CD4-positive, alpha-beta T cell treated with Interleukin-6 at 100 ng/mL for 8 hours (primary cell): ENCODE measurements around the gene TRAK2.
A peak's percentile ranks its signal among the peaks of the same experiment; 100 is the strongest.
"Not testable (repeated sequence)": the region's sequence is repeated elsewhere in the genome, so short reads cannot be mapped to it uniquely, and the experiment has no call there.

Source experiments
- DNase-seq: peaks from one replicate; pipeline ENCODE4 v3.0.0-alpha.2; 2020; ENCODE audit warnings: mixed read lengths, low spot score

The TRAK2 gene

DNA sequence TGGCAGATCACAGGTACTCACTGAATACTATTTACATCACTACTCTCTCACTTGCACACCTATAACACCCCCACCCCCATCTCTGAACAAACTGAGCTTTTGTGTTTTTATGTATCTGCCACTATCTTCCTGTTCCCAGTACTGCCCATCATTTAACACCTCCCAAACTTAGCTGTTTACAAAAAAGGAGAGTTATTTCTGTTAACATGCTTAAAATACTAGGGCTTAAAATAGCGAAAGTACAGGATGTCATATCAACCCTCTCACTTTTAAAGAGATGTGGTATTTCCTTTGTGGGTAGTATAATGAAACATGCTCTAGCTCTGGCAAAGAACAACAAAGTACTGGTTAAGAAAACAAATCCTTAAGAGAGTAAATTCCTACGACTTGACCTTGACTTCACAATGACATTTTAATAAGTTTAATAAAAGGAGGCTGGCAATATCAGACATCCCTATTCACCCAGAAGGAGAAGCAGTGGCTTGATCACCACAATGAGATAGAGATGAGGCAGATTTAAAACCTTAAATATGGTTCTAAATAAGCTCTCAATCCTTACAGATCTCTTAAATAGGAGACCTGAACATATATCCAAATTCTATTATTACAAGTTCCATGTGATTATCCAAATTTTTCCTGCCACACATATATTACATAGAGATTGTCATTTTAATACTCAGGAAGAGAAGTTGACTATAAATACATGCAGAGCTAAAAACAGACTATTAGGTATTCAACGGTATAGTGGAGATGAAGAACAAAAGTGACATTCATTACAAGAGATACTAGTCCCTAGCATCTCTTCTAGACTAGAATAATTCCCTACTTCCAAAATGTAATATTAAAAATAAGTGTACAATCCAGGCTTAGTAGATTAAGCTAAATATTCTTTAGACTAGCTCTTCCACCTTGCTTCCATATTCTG is 36.9 kb downstream of the TRAK2 start:
- peak; percentile 11 for DNase-seq

DNA sequence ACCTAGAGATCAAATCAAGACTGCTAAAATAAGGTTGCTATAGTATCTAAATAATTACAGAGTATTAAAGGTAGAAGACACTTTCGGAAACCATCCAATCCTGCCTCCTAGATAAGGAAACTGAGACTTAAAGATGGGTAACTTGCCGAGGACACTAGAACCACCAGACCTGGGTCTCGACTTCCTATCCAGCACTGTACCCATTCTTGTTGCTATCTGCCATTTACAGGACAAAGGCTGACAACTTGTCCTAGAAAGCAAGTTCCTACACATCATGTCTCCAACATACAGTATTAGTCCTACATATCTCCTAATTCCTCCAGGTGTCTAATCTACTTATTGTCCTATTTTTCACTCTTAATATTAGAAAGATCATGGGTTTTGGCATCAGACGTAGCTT is 37.7 kb downstream of the TRAK2 start:
- no peak for DNase-seq

DNA sequence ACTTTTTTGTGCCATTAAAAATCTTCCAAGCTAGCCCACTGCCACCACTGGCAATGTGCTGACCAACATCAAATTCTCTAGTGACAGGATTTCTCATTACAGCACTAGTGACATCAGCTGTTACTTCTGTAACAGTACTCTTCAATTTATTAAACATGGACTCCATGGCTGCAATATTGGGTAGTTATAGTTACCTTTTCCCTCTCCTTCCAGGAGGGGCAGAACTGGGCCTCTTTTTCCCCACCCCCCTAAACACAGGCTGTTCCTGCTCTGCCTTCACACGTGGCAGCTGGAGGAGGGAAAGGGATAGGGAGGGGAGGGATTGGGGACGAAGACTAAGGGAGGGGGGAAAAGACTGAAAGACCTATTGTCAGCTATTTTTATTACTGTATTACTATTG is 38.1 kb downstream of the TRAK2 start:
- no peak for DNase-seq

DNA sequence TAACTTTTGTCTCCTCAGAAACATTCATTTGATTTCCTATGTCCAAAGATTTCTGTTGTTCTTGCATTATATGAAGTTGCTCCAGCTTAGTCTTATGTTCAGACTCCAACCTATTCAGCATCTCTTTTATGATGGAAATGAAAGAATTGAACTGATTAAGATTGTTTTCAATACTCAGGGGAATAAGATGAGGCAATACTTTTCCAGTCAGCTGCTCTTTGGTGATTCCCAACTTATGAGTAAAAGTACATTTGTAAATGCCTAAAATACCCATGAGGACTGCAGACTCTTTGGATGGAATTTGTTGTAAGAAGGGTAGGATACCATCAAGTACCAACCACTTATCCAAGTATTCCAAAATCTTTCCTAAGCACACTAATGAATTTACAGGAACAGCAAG is 39.8 kb downstream of the TRAK2 start:
- no peak for DNase-seq

DNA sequence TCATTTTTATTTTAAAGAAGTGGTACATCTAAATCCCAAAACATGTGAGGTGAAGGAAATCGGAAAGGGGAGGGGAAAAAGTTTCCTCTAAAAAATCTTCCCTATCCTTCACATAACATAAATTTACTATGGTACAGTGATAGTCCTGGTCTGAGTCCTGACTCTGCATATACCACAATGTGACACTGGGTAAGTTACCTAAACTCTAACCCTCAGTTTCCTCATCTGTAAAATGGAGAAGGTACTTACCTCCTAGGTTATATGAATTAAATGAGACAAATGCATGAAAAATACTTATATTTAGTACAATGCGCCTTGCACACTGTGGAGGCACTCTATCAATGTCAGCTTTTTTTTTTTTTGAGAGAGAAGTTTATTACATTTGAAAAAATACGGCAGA is 42.3 kb downstream of the TRAK2 start:
- DNase-seq, result no peak

DNA sequence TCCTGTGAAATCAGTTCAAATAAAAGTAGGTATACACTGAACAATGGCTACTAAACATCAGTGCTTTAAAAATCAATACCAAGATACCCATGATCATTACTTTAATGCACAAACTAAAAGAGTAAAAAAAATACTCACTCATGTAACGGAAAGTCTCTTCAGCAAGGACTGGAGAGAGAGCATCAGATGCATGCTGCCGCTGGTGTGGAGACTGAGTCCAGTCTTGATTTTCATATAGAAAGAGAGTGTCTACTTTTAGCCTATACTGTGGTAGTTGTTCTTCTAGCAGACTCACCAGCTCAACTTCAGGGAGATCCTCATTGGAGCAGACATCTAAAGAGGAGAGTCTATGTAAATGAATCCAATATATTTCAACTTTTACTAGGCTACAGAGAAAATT is 44.0 kb downstream of the TRAK2 start:
- no peak for DNase-seq

DNA sequence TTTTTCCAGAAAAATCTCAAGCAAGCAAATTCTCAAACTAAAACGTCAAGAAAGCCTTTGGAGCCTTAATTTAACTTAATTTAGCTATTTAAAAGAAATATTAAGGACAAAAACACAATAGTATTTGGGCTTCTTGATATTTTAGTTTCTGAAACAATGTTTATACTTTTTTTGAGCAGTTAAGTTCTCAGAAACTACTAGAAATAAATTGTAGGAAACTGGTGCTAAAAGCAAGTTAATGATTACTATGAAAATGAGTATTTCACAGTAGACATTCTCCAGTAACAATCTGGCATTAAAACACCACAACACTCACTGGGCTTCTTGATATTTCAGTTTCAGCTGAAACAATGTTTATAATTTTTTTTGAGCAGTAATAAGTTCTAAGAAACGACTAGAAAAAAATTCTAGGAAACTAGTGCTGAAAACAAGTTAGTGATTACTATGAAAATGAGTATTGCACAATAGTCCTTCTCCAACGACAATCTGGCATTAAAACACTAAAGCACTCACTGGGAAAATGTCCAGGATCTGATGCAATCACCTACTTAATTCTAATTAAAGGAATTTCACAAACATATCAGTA is 45.1 kb downstream of the TRAK2 start:
- no peak for DNase-seq

DNA sequence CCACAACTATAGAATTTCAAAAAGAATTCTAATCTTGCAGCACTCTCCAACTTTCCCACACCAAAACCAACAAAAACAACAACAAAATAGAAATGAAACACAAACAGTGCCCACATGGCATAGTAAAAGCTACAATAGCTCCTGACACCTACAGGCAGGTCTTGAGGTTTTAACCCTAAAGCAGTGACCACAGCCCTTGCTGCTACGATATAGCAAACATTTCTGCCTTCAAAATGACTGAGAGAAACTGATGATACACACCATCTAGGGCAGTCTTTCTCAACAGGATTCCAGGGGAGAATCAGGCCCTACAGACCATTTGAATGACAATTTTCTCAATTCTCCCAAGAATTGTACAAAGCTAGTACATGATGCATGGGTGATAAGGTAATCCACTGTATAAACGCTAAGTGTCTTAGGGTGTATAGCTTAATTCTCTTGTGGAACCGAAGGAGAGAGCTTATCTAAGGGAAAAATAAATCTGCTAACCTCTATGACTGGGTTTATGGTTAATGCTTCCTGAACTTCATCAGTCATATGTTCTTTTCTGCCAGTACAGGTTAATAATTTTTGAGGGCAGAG is 46.5 kb downstream of the TRAK2 start:
- no peak for DNase-seq

DNA sequence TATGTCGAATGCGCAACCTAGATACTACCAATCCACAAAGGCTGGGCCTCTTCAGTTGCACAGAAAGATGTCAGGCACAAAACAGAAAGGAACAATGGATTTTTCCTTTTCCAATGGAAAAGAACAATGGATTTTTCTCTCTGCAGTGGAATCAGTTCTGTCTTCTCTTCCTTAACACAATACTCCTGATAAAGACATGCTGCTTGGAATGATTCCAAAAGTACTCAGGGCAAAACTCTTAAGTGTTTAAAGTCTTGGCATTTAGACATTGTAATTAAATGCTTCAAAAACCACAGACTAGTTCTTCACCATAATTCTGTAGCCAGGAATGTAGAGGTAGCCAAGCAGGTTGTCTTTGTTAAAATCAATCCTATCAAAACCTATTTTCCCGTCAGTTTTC is 47.4 kb downstream of the TRAK2 start:
- no peak for DNase-seq

DNA sequence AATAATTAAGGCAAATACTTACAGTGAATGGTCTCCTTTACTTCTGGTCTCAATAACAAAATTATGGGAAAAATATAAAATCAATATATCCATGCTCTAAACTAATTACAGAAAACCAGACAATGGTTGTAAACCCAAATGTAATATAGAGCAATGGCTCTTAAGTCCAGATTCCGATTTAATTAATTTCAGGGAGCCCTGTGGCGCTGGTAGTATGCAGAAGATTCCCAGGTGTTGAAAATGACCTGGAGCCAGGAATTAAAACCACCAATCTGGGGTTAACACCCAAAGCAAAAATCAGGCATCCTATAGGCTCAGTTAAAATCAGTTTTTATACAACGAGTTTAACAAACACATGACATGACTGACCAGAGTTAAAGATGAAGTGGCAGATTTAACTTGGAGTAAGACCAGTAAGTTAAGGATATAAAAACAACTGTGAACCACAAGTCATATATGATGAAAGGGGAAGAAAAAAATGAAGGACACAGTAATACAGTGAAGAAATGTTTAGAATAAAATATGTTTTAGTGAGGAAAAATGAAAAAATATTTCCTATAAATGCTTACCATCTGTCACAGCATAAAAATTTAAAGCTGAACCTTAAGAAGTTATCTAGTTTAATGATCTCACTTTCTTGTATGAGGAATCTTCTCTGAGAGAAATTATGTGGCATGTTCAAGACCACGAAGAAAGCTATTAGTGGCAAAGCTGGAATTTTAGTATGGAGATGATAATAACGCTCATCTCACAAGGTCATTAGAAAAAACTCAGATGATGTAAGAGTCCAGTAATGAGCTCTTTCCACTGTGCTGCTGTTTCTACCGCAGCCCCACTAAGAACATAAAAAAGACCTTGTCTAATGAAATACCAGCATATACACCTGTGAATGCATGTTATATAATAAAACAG is 48.4 kb downstream of the TRAK2 start:
- no peak for DNase-seq

DNA sequence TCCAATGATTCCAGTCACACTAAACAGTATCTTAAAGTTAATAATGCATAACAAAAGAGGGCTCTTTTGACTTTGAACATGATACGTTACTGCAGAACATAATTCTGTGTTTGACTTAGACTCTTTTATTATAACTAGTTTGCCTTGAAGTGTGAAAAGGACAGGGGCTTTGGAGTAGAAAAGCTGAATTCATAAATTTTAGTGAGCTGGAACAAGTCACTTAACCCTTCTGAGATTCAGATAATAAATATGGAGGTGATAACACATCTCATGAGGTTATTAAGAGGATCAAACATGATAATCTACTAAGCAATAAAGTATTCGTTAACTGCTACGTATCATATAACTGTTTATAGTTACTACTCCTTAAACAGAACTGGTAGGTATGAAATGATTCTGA is 49.4 kb downstream of the TRAK2 start:
- no peak for DNase-seq

DNA sequence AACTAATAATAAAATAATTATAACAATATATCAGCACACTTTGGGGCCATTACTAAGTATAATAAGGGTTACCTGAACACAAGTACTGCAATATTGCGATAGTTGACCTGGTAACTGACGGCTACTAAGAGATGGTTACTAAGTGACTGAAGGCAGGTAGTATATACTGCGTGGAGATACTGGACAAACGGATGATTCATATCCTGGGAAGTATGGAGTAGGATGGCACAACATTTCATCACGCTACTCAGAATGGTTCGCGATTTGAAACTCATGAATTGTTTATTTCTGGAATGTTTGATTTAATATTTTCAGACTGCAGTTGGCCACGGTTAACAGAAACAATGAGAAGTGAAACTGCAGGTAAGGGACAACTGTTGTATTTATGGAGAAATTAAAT is 54.7 kb downstream of the TRAK2 start:
- DNase-seq, result no peak

DNA sequence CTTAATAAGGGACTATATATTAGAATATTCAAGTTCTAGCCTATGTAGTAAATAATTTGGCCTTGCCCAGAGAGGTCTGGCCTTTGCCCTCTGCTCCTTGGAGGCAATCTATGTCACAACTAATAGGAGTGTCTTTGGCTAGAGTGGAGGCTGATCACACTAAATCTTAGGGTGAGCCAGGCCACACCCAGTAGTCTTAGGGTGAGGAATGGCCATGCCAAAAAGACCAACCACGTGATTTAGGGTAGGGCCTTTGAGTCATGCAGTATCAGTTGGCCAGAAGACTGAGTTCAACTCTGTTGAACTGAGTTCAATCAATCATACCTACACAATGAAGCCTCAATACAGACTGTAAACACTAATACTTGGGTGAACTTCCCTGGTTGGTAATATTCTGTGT is 68.1 kb downstream of the TRAK2 start:
- no peak for DNase-seq

DNA sequence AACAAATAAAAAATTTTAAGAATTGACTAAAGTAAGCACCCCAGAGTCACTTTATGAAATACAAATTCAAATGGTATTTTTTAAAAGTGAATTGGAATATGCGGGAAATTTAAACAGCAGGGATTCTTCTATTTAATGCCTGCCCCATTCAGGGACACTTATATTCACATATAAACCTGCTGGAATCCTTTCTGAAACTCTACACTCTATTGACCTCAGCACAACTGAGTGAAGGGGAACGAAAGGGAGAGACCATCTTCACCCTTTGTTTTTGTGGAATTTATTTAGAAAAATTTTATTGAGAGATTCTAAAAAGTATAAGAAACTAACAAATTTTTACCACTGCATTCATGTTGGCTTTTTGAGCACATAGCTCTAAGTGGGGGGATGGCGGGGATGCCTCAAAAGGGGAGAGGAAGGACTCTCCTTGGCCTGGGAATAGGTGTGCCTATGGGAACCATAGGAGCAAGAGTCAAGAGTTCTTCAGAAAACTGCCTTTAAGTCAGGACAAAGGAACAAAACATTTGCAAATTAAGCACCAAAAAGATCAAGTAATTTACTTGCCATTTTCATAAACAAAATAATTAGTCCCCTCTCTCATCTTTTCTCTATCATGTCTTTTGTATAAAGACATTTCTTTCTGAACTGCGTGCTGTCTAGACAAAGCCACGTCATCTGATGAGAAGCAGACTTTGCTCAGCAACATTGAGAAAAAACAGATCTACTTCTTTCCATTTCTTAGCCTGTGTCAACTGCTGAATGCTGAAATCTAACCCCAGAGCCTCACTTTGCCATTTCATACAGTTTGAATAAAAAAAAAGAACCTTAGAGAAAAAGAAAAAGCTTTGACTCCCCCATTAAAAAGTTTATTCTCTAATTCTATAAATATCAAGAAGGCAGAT is 72.5 kb downstream of the TRAK2 start:
- no peak for DNase-seq

DNA sequence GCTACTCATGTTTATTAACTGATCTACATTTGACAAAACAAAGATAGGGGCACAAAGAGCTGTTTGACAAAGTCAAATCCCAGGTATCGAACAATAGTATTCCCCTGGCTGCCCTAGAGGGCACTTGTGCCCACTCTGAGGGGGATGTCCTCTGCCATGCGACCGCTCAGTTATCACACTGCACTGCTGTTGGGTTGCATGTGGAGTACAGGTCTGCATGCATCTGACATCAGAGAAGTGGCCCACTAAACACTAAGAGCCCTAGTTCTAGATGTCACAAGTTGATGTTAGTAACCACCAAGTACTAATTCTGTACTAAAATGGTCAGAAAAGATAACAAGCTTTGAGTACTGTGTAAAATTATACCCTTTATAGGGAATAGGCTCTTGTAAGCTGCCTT is 74.0 kb downstream of the TRAK2 start:
- DNase-seq, result no peak

DNA sequence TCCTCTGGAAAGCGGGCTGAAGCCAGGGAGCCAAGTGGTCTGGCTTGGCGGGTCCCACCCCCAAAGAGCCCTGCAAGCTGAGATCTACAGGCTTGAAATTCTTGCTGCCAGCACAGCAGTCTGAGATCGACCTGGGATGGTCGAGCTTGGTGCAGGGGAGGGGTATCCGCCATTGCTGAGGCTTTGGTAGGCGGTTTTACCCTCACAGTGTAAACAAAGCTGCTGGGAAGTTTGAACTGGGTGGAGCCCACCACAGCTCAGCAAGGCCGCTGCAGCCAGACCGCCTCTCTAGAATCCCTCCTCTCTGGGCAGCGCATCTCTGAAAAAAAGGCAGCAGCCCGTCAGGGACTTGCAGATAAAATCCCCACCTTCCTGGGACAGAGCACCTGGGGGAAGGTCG is 81.5 kb downstream of the TRAK2 start:
- no peak for DNase-seq

DNA sequence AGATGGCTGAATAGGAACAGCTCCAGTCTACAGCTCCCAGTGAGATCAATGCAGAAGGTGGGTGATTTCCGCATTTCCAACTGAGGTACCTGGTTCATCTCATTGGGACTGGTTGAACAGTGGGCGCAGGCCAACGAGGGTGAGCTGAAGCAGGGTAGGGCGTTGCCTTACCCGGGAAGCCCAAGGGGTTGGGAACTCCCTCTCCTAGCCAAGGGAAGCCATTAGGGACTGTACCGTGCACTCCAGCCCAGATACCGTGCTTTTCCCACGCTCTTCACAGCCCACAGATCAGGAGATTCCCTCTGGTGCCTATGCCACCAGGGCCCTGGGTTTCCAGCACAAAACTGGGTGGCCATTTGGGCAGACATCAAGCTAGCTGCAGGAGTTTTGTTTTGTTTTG is 81.9 kb downstream of the TRAK2 start:
- DNase-seq, result not testable (repeated sequence)

DNA sequence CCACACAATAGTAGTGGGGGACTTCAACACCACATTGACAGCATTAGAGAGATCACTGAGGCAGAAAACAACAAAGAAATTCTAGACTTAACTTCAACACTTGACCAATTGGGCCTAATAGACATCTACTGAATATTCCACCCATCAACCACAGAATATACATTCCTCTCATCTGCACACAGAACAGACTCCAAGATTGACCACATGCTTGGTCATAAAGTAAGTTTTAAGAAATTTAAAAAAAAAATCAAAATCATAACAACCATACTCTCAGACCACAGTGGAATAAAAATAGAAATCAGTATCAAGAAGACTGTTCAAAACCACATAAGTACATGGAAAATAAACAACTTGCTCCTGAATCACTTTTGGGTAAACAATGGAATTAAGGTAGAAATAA is 85.1 kb downstream of the TRAK2 start:
- DNase-seq, result no peak

DNA sequence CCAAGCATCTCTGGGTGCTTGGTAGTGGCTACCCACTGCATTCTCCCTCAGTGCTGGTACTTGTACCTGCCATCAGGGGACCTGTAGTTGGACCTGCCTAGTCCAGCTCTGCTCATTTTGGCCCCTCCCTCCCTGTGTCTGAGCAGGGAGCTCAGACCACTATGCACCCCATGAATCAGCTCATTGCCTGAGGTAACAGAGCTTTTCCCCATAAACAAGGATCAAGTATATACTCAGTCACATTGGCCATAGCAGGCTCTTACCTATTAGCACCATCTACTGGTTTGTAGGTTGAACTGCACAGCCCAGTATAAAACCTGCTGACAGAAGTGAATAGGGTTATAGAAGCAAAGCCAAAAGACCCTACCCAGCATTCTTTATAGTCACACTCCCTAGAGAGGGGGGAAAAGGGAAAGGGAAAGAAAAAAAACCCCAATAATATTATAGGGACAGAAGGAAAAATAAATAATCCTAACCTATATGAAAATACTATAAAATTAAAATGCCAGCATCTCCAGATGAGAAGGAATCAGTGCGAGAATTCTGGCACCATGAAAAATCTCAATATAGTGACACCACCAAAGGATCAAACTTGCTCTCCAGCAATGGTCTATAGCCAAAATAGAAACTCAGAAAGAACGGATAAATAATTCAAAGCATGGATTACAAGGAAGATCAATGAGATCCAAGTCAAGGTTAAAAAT is 87.2 kb downstream of the TRAK2 start:
- peak; percentile 58 for DNase-seq

DNA sequence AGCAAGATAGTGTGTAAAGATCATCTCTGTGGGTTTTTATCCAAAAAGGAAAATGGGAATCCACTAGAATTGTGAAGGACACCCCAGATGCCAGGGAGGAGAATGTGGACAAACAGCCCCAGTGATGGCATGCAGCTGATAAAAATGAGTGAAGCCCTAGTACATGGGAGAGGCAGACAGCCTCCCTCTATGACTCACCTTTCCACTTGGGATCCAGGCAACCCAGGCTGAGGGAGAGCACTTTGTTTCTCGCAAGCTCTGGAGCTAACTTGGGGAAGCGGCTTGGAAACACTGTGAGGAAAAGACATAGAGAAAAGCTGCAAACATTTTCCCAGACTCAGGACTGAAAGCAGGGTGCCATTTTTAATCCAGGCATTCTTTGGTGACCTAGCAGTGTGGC is 88.9 kb downstream of the TRAK2 start:
- DNase-seq, result no peak
